ENCODE data around the gene CRISPLD2.

DNA sequence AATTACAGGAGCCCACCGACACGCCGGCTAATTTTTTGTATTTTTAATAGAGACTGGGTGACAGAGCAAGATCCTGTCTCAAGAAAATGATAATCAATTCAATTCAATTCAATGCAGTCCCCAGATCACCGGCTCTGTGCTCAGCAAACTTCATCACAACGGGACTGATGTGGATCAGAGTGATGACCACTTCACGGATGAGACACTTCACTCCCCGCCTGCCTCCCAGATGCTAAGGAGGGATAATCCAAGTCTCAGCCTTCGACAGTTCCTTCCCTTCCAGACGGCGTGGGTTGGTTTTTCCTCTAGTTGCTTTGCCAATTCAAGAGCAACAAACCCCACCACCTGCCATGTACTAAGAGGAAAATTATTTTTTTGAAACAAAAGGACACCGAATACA, 97.7 kb downstream of the CRISPLD2 start:
- TF ChIP-seq POLR2AphosphoS5 (IDR thresholded peaks at IDR 0.05; ENCODE audit: low read depth), result no peak
- TF ChIP-seq, protein P1, sequence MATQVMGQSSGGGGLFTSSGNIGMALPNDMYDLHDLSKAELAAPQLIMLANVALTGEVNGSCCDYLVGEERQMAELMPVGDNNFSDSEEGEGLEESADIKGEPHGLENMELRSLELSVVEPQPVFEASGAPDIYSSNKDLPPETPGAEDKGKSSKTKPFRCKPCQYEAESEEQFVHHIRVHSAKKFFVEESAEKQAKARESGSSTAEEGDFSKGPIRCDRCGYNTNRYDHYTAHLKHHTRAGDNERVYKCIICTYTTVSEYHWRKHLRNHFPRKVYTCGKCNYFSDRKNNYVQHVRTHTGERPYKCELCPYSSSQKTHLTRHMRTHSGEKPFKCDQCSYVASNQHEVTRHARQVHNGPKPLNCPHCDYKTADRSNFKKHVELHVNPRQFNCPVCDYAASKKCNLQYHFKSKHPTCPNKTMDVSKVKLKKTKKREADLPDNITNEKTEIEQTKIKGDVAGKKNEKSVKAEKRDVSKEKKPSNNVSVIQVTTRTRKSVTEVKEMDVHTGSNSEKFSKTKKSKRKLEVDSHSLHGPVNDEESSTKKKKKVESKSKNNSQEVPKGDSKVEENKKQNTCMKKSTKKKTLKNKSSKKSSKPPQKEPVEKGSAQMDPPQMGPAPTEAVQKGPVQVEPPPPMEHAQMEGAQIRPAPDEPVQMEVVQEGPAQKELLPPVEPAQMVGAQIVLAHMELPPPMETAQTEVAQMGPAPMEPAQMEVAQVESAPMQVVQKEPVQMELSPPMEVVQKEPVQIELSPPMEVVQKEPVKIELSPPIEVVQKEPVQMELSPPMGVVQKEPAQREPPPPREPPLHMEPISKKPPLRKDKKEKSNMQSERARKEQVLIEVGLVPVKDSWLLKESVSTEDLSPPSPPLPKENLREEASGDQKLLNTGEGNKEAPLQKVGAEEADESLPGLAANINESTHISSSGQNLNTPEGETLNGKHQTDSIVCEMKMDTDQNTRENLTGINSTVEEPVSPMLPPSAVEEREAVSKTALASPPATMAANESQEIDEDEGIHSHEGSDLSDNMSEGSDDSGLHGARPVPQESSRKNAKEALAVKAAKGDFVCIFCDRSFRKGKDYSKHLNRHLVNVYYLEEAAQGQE (IDR thresholded peaks at IDR 0.05; ENCODE audit: insufficient replicate concordance, low read depth), result no peak
- TF ChIP-seq, protein P2, sequence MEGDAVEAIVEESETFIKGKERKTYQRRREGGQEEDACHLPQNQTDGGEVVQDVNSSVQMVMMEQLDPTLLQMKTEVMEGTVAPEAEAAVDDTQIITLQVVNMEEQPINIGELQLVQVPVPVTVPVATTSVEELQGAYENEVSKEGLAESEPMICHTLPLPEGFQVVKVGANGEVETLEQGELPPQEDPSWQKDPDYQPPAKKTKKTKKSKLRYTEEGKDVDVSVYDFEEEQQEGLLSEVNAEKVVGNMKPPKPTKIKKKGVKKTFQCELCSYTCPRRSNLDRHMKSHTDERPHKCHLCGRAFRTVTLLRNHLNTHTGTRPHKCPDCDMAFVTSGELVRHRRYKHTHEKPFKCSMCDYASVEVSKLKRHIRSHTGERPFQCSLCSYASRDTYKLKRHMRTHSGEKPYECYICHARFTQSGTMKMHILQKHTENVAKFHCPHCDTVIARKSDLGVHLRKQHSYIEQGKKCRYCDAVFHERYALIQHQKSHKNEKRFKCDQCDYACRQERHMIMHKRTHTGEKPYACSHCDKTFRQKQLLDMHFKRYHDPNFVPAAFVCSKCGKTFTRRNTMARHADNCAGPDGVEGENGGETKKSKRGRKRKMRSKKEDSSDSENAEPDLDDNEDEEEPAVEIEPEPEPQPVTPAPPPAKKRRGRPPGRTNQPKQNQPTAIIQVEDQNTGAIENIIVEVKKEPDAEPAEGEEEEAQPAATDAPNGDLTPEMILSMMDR (IDR thresholded peaks at IDR 0.05; ENCODE audit: insufficient read depth, low read length), result no peak

Measured in HL-60 (cell line).